HepG2 (cell line): ENCODE measurements around the gene RRBP1. TPM values are rescaled to one million over a fixed set of nuclear protein-coding genes. Genes with fewer than 3 reads are reported as not detected.
A peak's percentile ranks its signal among the peaks of the same experiment; 100 is the strongest.

Experiments
- ATF7-NPFF ChIP-seq: sonication (generic); formaldehyde crosslinking; IDR thresholded peaks from 2 replicates; pipeline ENCODE4 v1.8.1; 2023; ENCODE audit warnings: mild to moderate bottlenecking, low read depth, missing genetic modification reagents, moderate library complexity
- HDAC6 ChIP-seq: fragments of 200-600 bp; sonication (generic); IDR thresholded peaks from 2 replicates; pipeline ENCODE4 v1.7.0; 2017; ENCODE audit warnings: mild to moderate bottlenecking, antibody characterized with exemption, low read length, low read depth
- HIVEP1 ChIP-seq: sonication (generic); formaldehyde crosslinking; IDR thresholded peaks from 2 replicates; pipeline ENCODE4 v1.4.0; 2020; ENCODE audit warnings: mild to moderate bottlenecking, missing genetic modification reagents
- HNRNPUL1 ChIP-seq: fragments of 200-400 bp; formaldehyde crosslinking; IDR thresholded peaks from 2 replicates; pipeline ENCODE4 v1.6.1; 2017; ENCODE audit warnings: low read depth, mild to moderate bottlenecking, low read length, moderate library complexity
- HOXA9 ChIP-seq: sonication (generic); formaldehyde crosslinking; IDR thresholded peaks from 2 replicates; pipeline ENCODE4 v1.8.1; 2022; ENCODE audit warnings: missing genetic modification reagents, mild to moderate bottlenecking, moderate library complexity, borderline replicate concordance
- KMT2A ChIP-seq: sonication (generic); formaldehyde crosslinking; IDR thresholded peaks from 2 replicates; pipeline ENCODE4 v1.4.0; 2020; ENCODE audit warnings: missing genetic modification reagents
- MED1 ChIP-seq: sonication (generic); formaldehyde crosslinking; IDR thresholded peaks from 2 replicates; pipeline ENCODE4 v1.4.0; 2020; ENCODE audit warnings: missing genetic modification reagents
- NFRKB ChIP-seq: fragments of 450-650 bp; IDR thresholded peaks from 2 replicates; pipeline ENCODE4 v1.6.1; 2017
- RFX1 ChIP-seq: fragments of 450-650 bp; IDR thresholded peaks from 2 replicates; pipeline ENCODE4 v1.6.1; 2017
- YEATS2 ChIP-seq: sonication (generic); formaldehyde crosslinking; IDR thresholded peaks from 2 replicates; pipeline ENCODE4 v1.4.0; 2020; ENCODE audit warnings: missing genetic modification reagents, borderline replicate concordance
- ZNF235 ChIP-seq: sonication (generic); formaldehyde crosslinking; IDR thresholded peaks from 2 replicates; pipeline ENCODE4 v1.8.1; 2023; ENCODE audit warnings: mild to moderate bottlenecking, missing genetic modification reagents, borderline replicate concordance
- ZNF547 ChIP-seq: sonication (generic); formaldehyde crosslinking; IDR thresholded peaks from 2 replicates; pipeline ENCODE4 v1.5.1; 2020; ENCODE audit warnings: mild to moderate bottlenecking, missing genetic modification reagents
- ZNF552 ChIP-seq: sonication (generic); formaldehyde crosslinking; IDR thresholded peaks from 2 replicates; pipeline ENCODE4 v1.9.0; 2022; ENCODE audit warnings: missing genetic modification reagents, mild to moderate bottlenecking, borderline replicate concordance
- polyA plus RNA-seq, 8 experiments: library from polyadenylated mRNA; depleted of rRNA in 3 of 8; stranded (reverse) in 7 of 8; unstranded in 1 of 8; fragments of >200 nt; fragmentation: Illumina TruSeq in 4 of 8; extraction: Trizol in 4 of 8; gene quantifications; 2 replicates each; pipeline versions ENCODE4 v1.2.1 to v1.2.3, GENCODE V29; 2011 to 2016; ENCODE audit warnings: low read depth in 4 of 8, missing spikeins in 1 of 8, mixed read lengths in 1 of 8; ENCODE audit not compliant: insufficient read depth in 1 of 8
- total RNA-seq, 5 experiments: library from RNA; depleted of rRNA; stranded (reverse); fragments of >200 nt; fragmentation: Illumina TruSeq; extraction: Trizol; gene quantifications; 2 replicates each; pipeline ENCODE4 v1.2.3, GENCODE V29; 2016; ENCODE audit warnings: low read depth in 1 of 5
- TF ChIP-seq, protein P1 (sequence below): sonication (generic); formaldehyde crosslinking; IDR thresholded peaks from 2 replicates; pipeline ENCODE4 v1.5.1; 2020; ENCODE audit warnings: mild to moderate bottlenecking, missing genetic modification reagents, moderate library complexity
- TF ChIP-seq, protein P2 (sequence below): IDR thresholded peaks from 2 replicates; pipeline ENCODE4 v1.6.1; 2016
- TF ChIP-seq, protein P3 (sequence below): IDR thresholded peaks from 2 replicates; pipeline ENCODE4 v1.6.1; 2012; ENCODE audit warnings: inconsistent platforms

Gene RRBP1
- total and polyA plus RNA-seq, 2 of the 13 experiments (the other 11 are each of a cell fraction or from before 2014, with no cell fraction given): 150 to 222 TPM

DNA sequence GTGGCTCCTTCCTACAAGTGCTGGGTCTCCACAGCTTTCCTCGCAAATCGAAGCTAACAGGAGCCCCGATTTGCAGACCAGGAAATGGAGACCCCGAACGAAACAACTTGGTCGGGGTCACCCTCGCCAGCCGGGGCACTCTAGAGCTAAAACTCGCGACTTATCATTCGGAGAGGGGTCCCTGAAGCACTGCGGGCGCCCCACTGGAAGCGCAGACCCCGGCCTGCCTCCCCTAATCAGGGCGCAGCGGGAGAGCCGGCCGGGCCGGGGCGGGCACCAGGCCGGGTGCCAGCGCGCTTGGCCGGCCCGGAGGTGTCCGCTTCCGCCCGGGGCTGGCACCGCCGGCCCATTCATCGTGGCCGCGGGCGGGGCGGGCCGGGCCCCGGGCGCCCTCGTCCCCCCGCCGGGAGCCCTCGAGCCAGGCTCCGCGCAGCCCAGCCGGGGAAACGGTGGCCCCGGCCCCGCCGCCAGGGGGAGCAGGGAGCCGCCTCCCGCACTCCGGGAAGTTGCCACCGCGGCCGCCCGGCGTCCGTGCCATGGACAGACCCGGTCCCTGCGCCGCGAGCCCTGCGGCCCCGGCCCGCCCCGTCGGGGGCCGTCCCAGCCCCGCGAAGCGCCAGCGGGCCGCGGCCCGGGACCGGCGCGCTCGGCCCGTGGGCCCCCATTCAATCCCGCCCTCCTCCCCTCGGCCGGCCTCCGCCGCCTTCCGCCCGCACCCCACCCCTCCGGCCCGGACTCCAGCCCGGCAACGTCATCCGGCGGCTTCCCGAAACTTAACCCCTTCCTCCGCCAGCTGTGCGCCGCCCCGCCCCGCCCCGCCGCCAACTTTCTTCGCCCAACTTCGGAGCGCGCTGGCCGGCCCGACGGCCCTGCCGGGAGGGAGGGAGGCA, 961 bp downstream of the RRBP1 start (continued):
- TF ChIP-seq, protein P1, sequence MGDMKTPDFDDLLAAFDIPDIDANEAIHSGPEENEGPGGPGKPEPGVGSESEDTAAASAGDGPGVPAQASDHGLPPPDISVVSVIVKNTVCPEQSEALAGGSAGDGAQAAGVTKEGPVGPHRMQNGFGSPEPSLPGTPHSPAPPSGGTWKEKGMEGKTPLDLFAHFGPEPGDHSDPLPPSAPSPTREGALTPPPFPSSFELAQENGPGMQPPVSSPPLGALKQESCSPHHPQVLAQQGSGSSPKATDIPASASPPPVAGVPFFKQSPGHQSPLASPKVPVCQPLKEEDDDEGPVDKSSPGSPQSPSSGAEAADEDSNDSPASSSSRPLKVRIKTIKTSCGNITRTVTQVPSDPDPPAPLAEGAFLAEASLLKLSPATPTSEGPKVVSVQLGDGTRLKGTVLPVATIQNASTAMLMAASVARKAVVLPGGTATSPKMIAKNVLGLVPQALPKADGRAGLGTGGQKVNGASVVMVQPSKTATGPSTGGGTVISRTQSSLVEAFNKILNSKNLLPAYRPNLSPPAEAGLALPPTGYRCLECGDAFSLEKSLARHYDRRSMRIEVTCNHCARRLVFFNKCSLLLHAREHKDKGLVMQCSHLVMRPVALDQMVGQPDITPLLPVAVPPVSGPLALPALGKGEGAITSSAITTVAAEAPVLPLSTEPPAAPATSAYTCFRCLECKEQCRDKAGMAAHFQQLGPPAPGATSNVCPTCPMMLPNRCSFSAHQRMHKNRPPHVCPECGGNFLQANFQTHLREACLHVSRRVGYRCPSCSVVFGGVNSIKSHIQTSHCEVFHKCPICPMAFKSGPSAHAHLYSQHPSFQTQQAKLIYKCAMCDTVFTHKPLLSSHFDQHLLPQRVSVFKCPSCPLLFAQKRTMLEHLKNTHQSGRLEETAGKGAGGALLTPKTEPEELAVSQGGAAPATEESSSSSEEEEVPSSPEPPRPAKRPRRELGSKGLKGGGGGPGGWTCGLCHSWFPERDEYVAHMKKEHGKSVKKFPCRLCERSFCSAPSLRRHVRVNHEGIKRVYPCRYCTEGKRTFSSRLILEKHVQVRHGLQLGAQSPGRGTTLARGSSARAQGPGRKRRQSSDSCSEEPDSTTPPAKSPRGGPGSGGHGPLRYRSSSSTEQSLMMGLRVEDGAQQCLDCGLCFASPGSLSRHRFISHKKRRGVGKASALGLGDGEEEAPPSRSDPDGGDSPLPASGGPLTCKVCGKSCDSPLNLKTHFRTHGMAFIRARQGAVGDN (CRISPR knock-in tag): peak; percentile 13; the same call in 1 of the 2 replicates
- TF ChIP-seq MED1 (no peak), ZNF552 (CRISPR knock-in tag) (no peak), HOXA9 (CRISPR knock-in tag) (no peak; the same call in 1 of the 2 replicates), YEATS2 (no peak), KMT2A (CRISPR knock-in tag) (0 out of 2 replicates have a peak, but pooled peaks have one; percentile 18), RFX1 (no peak), ZNF235 (CRISPR knock-in tag) (no peak; the same call in 1 of the 2 replicates), ATF7-NPFF (CRISPR knock-in tag) (no peak; the same call in 1 of the 2 replicates), HIVEP1 (no peak), HNRNPUL1 (no peak), HDAC6 (no peak), NFRKB (no peak), ZNF547 (CRISPR knock-in tag) (no peak; the same call in none of the 2 replicates)
- TF ChIP-seq, protein P2, sequence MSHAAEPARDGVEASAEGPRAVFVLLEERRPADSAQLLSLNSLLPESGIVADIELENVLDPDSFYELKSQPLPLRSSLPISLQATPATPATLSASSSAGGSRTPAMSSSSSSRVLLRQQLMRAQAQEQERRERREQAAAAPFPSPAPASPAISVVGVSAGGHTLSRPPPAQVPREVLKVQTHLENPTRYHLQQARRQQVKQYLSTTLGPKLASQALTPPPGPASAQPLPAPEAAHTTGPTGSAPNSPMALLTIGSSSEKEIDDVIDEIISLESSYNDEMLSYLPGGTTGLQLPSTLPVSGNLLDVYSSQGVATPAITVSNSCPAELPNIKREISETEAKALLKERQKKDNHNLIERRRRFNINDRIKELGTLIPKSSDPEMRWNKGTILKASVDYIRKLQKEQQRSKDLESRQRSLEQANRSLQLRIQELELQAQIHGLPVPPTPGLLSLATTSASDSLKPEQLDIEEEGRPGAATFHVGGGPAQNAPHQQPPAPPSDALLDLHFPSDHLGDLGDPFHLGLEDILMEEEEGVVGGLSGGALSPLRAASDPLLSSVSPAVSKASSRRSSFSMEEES (CRISPR knock-in tag): no peak
- TF ChIP-seq, protein P3, sequence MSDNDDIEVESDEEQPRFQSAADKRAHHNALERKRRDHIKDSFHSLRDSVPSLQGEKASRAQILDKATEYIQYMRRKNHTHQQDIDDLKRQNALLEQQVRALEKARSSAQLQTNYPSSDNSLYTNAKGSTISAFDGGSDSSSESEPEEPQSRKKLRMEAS: no peak; the same call in 1 of the 2 replicates
